HG02973 (cell line): Measurements from ENCODE around the gene SLC10A7.

ENCODE experiments used
- ATAC-seq: cut with Tn5 transposase; IDR thresholded peaks from one replicate; pipeline ENCODE4 v1.9.1; 2021; ENCODE audit warnings: moderate library complexity; ENCODE audit not compliant: unreplicated experiment

SLC10A7 gene, protein sequence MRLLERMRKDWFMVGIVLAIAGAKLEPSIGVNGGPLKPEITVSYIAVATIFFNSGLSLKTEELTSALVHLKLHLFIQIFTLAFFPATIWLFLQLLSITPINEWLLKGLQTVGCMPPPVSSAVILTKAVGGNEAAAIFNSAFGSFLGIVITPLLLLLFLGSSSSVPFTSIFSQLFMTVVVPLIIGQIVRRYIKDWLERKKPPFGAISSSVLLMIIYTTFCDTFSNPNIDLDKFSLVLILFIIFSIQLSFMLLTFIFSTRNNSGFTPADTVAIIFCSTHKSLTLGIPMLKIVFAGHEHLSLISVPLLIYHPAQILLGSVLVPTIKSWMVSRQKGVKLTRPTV

DNA sequence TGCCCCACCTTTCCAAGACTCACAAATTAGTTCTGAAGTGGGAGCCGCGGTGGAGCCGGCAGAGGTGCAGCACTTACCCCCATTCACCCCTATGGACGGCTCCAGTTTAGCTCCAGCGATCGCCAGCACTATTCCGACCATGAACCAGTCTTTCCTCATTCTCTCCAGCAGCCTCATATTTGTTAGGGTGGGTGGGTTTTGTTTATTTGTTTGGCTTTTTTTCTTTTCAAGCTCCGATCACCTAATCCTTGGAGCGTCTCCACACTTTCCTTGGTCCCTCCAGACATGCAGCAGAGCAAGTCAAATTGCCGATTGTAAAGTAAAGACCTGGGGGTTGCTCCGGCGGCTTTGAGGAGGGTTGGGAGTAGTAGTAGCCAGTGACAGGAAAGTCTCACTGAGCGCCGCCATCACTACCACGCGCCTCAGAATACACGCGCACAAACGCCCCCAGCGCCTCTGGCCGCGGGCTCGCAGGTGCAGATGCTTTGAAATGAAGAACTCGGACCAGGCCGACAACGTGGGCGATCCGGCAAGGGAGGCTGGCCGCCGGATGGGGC, at the start of gene SLC10A7:
Gene SLC10A7, minus strand, starts transcription at position 400 of the 557 bp plus-strand sequence. Its CDS starts 223 bp downstream, at position 177.
- ATAC-seq, result peak; percentile 82

DNA sequence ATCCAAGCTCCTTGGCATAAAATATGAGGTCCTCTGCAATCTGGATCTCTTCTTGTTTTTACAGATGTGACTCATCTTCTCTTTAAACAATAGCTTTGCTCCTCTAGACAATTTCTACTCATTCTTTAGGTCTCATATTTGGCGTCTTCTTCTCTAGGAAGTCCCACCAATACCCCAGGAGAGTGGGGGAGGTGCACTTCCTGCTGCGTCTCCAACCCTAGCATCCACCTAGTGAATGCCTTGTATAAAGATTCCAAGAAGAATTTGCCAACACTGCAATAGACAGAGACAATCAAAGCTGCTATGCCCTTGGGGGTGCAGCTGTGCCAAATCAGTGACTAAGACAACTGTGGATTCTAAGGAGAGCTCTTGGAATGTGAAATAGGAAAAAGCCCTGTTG, 45.7 kb upstream of the SLC10A7 start:
- no peak for ATAC-seq

DNA sequence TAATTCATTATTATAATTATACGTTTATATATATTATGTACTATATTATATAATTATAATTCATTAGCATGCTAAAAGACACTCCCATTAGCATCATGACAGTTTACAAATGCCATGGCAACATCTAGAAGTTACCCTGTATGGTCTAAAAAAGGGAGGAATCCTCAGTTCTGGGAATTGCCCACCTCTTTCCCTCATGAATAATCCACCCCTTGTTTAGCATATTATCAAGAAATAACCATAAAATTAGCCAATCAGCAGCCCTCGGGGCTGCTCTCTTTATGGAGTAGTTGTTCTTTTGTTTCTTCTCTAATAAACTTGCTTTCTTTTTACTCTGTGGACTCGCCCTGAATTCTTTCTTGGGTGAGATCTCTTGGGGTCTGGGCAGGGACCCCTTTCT, 42.8 kb upstream of the SLC10A7 start:
- ATAC-seq, result no peak

DNA sequence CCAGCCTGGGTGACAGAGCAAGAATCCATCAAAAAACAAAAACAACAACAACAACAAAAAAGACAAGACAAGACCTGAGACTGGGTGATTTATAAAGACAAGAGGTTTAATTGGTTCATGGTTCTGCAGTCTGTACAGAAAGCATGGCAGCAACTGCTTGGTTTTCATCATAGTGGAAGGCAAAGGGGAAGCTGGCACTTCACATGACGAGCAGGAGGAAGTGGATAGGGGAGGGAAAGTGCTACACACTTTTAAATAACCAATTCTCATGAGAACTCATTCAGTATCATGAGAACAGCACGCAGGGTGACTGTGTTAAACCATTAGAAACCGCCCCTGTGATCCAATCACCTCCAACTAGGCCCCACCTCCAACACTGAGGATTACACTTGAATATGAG, 28.4 kb upstream of the SLC10A7 start:
- no peak for ATAC-seq

DNA sequence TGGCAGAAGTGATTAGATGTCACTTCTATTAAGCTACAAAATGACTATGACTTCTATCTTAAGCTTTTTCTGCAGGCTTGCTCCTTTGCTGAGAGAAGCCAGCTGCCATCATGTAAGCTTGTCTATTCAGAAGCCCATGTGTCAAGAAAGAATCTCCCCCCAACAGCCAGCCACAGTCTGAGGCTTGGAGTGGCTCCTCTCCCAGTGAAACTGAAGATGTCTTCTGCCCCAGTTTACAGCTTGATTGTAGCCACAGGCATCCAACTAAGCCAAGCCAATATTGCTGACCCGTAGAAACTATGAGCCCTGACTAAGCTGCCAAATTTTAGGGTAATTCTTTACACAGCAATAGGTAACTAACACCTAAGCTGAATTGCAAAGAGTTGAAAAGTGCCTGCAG, 26.7 kb upstream of the SLC10A7 start:
- no peak for ATAC-seq

DNA sequence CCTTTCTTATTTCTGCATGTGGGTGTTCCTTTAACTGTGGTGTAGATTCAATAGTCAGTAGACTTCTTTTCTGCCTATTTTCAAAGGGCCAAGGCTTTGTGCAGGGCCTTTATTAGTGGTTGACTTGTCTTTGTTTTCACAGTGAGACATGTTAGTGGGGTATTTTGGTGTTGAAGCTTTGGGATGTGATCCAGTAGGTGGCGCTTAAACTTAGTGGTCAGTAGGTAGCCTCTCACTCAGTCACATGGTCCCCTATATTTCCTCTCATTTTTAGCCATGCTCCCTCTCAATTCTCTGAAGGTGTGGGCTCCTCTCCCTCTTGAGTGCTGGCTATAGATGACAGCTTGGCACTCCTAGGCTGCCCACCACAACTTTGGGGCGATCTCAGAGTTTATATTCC, 23.4 kb upstream of the SLC10A7 start:
- no peak for ATAC-seq

DNA sequence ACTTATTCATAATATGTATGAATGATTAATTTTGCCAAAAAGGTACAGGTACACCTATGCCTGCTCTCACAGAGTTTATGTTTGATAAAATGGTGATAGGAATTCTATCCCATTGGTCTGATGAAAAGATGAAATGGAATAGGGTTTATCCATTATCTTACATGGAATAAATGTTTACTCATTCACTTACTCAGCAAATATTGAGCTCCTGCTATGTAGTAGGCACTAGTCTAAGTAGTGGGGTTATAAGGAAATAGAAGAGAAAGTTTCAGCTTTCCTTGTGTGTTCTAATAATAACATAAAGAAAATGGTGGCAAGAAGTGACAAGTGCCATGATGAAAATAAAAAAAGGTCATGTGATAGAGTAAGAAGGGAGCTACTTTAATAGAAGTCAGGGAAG, 12.4 kb upstream of the SLC10A7 start:
- no peak for ATAC-seq

DNA sequence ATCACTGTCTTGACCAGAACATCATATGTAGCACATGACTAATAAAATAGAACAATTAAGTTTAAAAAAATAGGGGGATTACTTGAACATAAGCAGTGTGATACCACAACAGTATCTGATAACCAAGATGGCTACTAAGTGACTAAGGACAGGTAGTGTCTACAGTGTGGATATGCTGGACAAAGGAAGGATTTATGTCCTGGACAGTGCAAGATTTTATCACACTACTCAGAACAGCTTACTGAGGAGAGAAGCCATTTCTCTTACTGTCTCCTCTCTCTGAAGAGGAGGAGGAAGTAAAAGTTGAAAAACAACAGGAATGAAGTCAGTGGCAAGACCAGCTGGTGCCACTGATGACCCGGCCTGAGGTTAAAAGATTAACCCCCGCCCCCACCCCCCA, 4.0 kb upstream of the SLC10A7 start:
- ATAC-seq, result no peak

DNA sequence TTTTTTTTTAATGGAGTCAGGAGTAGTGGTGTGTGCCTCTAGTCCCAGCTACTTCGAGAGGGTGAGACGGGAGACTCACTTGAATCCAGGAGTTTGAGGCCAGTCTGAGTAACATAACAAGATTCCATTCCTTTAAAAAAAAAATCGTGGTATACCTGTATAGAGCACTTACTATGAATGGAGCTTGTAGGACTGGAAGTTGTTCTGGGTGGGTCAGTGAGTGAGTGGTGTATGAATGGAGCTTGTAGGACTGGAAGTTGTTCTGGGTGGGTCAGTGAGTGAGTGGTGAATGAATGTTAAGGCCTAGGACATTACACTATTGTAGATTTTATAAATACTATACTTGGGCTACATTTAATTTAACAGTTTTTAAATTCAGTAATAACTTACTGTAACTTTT, 2.9 kb upstream of the SLC10A7 start:
- no peak for ATAC-seq

DNA sequence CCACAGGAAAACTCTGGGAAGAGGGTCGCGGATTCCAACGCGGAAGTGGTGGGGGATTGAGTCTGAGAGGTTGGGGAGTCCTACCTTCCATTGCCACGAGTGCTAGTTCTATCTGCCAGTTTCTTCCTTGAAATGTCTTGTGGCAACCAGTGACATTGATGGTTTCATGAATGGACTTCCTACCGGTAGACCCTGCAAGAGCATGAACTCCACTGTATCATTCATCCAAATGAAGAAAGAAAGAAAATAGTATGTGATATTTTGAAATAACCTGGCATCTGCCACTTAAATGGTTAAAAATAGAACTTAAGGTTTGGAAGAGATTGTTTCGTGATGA, 1.1 kb upstream of the SLC10A7 start:
- peak; percentile 20 for ATAC-seq

DNA sequence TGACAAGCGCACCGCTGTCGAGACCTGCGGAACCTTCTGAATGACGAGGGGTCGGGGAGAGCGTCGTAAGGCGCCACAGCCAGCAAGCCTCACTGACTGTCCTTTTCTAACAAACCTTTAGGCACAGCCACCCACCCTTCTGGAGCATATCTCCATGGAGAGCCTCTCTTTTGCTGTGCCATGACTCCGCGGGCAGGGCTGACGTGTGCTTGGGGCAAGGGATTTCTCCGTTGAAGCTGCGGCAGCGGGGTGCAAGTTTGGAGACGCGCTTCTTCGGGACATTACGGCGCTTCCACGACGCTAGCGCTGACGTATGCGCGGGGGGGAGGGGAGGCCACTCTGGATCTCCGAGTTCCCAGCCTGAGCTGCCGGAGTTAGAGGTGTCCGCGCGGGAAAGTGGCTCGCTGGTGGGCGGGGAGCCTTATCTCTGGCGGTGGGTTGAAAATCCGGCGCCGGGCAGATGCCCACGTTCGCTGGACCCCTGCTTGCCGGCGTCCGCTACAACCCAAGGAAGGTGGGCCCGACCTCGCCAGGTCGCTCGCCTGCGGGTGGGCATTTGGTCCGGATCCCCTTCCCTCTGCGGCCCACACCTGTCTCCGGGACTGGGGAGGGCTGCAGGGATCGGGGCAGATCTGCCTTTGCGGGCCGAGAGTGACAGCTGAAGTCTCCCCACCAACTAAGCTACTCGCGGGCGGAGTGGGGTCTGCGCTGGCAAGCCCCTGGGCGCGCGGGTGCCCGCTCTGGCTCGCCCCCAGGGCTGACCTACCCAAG, 543 bp upstream of the SLC10A7 start:
- peak; percentile 63 for ATAC-seq

DNA sequence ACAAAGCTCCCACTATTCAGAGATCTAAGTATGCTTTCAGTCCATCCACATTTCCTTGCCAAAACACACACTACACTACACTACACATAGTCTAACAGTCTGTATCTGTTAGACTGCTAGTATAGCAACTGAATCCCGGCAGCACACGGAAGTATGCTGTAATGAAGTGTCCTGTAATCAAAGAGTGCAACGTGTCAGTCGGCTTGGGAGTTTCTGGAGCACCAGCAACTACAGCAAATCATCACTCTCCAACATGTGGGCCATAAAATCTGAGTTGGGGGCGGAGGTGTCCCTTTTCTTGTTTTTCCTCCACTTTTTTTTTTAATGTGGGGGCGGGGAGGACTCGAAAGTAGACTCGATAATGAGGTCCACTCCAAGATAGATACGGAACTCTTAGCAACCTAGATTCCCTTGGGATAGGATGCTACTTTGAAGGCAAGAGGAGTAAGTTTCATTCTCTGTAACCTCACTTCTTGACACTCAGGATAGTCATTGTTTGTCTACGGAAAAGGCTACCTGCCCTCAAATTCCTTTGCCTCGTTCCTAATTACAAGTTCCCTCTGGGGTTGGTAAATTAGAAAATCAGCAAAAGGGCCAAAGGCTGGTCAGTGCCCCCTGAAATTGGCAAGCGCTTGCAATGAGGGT, 722 bp downstream of the SLC10A7 start:
- ATAC-seq, result peak; percentile 41

DNA sequence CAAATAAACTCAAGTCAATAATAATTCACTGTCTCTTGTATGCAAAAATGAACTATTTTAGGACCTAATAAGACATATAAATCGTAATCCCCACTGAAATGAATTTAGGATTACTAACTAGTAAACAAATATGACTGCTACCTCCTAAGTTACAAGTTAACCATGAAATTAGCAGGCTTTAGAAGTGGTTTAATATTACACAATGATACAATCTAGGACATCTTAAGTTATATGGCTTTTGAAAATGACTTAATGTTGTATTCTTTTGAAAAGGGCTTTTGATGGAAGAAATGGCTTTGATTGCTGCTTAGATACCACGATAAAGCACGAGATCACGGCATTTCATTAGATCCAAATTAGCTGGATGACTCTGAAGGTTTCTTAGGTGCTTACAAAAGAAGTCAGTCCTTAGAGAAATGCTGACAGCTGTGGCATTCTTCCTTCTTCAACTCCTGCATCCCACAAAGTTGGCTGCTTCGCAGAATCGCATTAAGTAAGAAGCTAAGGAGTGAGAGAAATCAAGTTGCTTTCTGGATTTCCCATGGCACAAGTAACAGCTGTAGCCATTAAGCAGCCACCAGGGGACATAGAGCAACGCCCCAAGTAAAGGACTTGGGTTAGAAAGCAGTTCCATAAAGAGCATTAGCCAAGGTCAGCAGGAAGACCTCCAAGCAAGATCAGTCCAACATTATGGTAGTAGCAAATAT, 6.9 kb downstream of the SLC10A7 start:
- ATAC-seq, result no peak

DNA sequence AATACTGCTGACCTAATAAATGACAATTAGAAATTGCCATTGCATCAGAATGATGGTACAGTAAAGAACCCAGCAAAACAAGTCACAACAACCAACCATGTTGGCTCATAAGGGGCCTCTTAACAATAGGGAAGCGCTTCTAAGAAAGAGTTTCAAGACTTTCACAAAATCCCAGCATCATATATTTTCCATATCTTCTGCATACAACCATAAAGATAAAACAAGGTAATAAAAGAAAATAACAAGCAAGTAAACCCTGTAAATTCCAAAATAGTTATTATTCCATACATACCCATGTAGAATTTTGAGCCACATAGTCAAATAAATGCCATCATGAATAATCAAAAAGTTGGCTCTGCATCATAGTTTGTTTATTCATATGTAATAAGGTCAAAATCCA, 8.2 kb downstream of the SLC10A7 start:
- no peak for ATAC-seq

DNA sequence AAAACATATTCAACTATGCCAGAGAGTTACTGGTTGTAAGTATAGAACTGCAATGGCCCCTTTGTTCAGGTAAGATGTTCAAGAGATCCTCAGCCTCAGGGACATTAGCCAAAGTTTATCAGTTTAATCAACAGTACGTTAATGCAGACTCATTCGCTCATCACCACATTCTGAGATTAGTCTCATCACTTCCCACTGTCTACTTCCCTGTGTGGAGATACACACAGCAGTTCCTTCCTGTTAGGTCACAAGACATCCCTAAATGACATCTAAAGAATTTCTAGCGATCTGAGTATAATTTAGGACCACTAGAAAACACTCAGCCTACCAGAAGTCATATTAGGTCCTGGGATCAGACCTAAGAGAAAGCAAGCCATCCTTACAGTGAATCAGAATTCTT, 10.4 kb downstream of the SLC10A7 start:
- ATAC-seq, result no peak

DNA sequence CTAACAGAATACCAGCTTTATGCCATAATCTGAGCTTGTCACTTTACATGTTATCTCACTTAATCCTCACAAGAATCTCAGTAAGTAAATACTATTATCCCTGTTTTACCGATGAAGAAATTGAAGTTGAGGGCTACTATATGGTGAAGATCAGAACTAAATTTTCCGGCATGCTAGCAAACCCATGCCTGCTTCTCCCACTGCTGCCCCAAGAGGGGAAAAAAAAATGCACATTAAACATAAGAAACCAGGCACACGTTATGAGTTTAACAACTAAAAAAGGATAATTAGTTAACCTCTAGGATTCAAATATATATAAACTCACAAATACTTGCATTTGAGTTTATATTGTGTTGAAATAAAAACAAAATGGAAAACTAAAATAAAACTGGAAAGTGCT, 10.8 kb downstream of the SLC10A7 start:
- ATAC-seq, result no peak

DNA sequence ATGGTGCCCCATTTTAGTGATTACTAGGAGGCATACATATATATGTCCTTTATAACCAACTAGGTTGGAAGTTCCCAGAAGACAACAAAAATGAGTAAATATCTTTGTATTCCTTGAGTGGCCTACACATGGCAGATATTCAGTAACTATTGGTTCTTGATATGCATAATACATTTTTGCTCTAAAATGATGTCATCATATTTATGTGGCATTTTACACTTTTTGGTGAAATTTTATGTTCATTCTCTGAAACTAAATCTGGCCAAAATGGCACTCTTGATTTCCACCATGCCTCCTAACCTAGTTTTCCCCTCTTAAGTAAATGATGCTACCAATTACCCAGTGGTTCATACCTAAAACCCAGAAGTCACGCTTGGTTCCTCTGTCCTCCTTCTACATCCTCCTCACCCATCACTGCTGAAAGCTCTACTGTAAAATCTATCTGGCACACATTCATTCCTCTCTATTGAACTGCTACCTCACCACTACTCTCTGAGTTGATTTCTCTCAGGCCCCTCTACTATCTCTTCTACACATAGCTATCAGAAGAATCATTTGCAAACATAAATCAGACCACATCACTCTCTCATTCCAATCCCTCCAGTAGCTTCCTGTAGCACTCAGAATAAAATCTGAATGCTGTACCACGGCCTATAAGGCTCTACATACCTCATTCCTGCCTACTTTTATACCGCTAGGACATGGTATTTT, 13.4 kb downstream of the SLC10A7 start:
- no peak for ATAC-seq

DNA sequence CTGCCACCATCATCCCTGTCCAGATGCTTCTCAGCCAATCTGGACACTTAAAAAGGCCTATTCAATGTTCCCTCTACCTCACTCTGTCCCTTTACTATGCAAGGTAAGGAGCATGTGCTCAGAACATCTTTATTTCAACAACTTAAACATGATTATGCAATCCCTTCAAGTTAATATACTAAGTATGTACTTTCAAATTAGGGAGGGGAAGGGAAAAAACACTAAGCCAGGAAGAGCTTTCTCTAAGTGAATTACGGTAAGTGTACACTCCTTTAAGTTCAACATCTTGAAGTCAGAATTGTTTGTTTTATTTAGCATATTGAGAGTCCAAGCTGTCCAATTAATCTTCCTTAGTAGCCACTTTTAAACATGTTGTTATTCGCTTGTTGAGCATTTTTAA, 14.1 kb downstream of the SLC10A7 start:
- no peak for ATAC-seq

DNA sequence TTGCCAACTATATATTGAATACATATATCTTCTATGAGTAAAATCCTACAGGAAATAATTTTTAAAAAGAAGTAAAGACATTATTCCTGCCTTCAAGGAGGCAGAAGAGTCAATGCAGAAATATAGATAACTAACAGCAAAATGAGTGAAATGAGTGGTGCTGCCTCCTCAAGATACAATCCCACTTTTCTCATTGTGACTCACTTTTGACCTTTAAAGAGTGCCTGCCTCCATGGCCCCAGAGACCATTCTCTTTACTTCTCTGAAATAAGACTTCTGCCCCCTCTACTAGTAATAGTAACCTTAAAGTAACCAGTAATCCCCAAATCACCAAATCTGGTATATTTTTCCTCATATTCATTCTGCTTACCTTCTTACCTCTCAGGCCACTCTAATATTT, 15.5 kb downstream of the SLC10A7 start:
- ATAC-seq, result peak; percentile 67

DNA sequence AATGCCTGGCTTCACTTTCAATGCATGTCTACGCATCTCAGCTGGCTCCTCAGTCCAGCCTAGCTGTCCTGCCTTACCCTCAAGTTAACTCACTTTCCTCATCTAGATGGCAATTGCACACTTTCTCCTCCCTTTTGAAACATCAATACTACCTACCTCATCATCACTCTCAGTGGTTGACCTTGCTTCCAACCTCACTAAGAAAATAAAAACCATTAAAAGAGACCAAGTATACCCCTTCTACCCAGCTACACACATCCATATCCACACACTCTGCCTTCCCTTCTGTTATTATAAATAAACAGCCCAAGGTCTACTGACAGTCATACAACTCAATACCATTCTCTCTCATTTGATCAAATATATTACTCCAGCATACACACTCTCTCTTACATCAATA, 21.5 kb downstream of the SLC10A7 start:
- no peak for ATAC-seq

DNA sequence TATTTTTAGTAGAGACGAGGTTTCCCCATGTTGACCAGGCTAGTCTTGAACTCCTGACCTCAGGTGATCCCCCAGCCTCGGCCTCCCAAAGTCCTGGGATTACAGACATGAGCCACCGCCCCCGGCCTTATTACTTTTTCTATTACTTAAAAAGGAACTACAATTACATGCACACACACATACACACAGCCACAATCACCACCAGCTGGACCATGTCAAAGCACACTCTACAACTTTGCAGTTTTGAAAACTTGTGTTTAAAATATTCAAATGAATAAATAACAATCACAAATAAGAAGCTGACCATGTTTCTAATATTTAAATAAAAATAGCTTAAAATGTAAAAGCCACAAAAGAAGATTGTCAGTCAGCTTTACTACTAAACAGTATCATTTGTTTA, 23.4 kb downstream of the SLC10A7 start:
- ATAC-seq, result no peak
